Right ventricle myocardium inferior (tissue), 1 donor: ENCODE data around the gene IL1A. TPM values are rescaled to one million over a fixed set of nuclear protein-coding genes. Genes with fewer than 3 reads are reported as not detected.

ENCODE experiments used
- ATAC-seq: fragments of 200-7000 bp; cut with Tn5 transposase; one replicate; pipeline ENCODE4 v1.9.1; 2020; ENCODE audit warnings: mild to moderate bottlenecking, moderate library complexity
- DNase-seq: peaks from one replicate; pipeline ENCODE4 v3.0.0; 2021; ENCODE audit errors: missing footprints
- intact Hi-C: fragments of 100-400 bp; cut with DNase I; formaldehyde crosslinking; loops from one replicate; pipeline ENCODE4 v1.11.0; 2022
- total RNA-seq: library from RNA; stranded (reverse); fragmentation: NEBNext Ultra II Directional; extraction: Animal tissue kit (Norgen Biotek cat#: 25700); gene quantifications from one replicate; pipeline ENCODE4 v1.2.1, GENCODE V29; 2021
- donor health status: DM: no; HTN: yes; CAD: no; lungs with severe emphysema.

IL1A gene
- total RNA-seq, 1 donor from 2014 or later, result not detected

DNA sequence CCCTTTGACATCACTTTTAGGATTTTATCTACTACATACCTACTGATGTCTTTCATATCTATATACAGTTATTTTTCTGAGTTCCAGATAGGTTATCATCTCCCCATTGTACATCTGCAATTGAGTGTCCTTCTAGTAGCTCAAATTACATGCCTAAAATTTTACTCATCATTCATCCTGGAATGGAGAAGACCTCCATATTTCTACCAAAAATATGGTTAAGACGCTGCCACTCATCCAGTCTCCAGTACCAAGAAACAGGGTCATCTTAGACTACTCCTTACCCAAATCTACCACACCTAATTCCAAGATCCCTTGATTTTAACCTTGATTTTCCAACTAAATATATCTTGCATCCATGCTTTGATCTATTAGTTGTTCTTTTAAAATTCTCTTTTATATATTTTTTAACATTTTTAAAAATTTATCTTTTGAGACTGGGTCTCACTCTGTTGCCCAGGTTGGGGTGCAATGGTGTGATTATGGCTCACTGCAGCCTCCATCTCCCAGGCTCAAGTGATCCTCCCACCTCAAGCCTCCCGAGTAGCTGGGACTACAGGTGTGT, 11.3 kb downstream of the IL1A start:
- DNase-seq, result no peak
- no peak for ATAC-seq
- intact Hi-C loops, result no loop called here

GRCh38 chr2:112772322-112772721, 12.0 kb downstream of the IL1A start:
- no peak for DNase-seq
- intact Hi-C loops, result no loop called here
- ATAC-seq, result no peak

GRCh38 chr2:112768432-112768831, 15.9 kb downstream of the IL1A start:
- DNase-seq, result no peak
- ATAC-seq, result no peak
- intact Hi-C loops, result loop anchor here (5.0 kb wide), 1 partner anchor 99 kb away; no protein-coding TSS in a partner anchor

- no peak for DNase-seq
- intact Hi-C loops, result loop anchor here (5.0 kb wide), 1 partner anchor 99 kb away; no protein-coding TSS in a partner anchor
- ATAC-seq, result no peak
These were observed 16.5 kb downstream of the IL1A start for GRCh38 chr2:112767693-112768330.

DNA sequence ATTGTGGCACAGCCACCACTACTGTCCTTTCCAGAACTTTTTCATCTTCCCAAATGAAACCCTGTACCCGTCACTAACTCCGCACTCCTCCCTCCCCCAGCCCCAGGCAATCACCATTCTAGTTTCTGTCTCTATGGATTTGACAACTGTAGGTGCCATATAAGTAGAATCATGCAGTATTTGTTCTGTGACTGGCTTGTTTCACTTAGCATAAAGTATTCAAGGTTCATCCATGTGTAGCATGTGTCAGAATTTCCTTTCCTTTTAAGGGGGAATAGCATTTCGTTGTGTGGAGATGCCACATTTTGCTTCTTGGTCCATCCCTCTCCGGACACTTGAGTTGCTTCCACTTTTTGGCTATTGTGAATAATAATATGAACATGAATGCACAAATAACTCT, 19.0 kb downstream of the IL1A start:
- ATAC-seq (no peak), DNase-seq (no peak)
- intact Hi-C loops, result loop anchor here (5.0 kb wide), 1 partner anchor 102 kb away; no protein-coding TSS in a partner anchor

GRCh38 chr2:112764071-112765044, 19.9 kb downstream of the IL1A start, which contains the start of gene CKAP2L:
Gene CKAP2L (minus strand): TSS chr2:112764609. CDS start chr2:112764598, 11 bp downstream.
- intact Hi-C loops, result loop anchor here (5.0 kb wide), 1 partner anchor 103 kb away; no protein-coding TSS in a partner anchor

DNA sequence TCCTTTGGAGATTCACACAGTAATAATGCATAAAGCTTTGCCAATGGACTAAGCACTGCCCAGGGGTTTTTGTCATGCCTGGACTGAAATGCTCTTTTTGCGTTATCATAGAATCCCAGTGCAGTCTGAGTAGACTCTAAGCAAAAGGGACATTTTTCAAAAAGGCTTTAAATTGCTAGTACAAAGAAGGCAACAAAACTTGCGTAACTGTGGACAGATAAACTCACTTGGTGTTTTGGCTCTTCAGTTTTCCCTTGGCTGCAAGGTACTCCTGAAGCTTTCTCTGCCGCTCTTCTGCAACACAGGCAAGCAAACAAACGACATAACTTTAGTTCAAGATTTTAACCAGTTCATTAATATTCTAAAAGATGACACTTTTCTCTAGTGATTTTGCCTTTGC, 22.0 kb downstream of the IL1A start:
- intact Hi-C loops, result no loop called here
- ATAC-seq (no peak), DNase-seq (no peak)

More at GRCh38 chr2:112764071-112765044, 19.9 kb downstream of the IL1A start, which contains the start of gene CKAP2L:
- DNase-seq, result peak; percentile 97
- ATAC-seq, result peak; percentile 99

- DNase-seq (no peak), ATAC-seq (no peak)
- intact Hi-C loops, result no loop called here
These were observed 24.1 kb downstream of the IL1A start for GRCh38 chr2:112760149-112760548.

DNA sequence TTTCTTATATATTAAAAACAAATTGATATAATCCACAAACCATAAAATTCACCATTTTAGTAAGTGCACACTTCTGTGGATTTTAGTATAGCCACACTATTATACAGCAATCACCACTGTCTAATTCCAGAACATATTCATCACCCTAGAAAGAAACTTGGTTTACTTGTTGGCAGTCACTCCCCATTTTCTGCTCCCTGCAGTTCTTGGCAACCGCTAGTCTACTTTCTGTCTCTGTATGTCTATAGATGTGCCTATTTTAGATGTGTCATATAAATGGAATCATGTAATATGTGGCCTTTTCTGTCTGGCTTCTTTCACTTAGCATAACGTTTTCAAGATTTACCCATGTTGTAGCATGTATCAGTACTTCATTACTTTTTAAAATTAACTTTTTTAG, 25.6 kb downstream of the IL1A start:
- DNase-seq (no peak), ATAC-seq (no peak)
- intact Hi-C loops, result no loop called here

GRCh38 chr2:112757265-112757664, 27.0 kb downstream of the IL1A start:
- ATAC-seq (no peak), DNase-seq (no peak)
- intact Hi-C loops, result no loop called here

- no peak for ATAC-seq
- intact Hi-C loops, result no loop called here
- no peak for DNase-seq
These were observed 28.1 kb downstream of the IL1A start for GRCh38 chr2:112756207-112756606.

DNA sequence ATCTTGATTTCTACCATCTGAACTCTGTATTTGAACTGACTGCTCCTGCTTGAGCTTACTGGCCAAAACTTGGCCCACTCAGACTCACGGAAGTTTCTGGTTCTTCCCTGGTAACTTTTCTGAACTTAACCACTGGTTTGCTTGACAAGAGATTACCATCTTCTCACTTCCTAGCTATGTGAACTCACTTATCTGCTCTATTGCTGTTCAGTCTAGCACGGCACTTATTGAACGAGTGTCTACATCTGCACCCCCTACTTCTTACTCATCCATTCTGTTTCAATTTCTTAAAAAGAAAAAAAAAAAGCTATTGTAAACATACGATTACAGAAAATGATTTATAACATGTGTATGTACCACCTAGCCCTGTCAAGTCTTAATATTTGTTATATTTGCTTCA, 28.8 kb downstream of the IL1A start:
- DNase-seq (no peak), ATAC-seq (no peak)
- intact Hi-C loops, result no loop called here

DNA sequence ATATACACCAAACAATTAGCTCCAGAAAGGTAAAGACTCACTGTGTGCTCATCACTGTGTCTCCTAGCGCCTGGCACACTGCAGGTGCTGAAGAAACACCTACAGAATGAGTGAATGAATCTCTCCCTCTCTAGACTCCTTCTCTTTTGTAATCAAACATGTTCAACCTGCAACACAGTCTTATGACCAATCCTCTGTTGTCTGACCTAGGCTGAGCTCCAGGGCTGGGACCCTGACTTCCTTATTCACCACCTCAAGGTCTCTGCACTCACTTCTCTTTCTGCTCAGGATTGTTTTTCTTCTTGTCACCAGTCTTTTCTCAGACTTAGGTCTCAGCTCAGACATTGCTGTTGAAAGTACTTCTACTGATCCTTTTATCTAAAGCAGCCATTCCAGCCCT, 29.7 kb downstream of the IL1A start:
- DNase-seq, result peak; percentile 61
- ATAC-seq, result no peak
- intact Hi-C loops, result loop anchor here (5.0 kb wide), 2 partner anchors 188 to 203 kb away; no protein-coding TSS in a partner anchor

DNA sequence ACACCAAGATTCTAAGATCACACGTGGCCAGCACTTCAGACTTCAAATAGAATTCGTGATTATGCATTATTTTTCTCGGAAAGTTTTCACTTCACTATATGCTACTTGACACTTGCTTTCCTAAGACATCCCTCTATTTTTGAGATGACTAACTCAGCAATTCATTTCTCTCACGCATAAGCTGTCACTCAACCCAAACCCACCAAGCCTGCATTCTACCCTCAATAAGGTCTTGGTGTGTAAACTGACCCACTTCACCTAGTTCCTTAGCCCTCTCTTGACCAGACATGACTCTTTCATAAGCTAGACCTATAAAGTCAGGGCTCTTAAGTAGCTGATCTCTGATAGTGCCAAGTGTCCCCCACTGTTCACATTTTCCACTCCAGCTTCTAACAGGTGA, 31.6 kb downstream of the IL1A start:
- DNase-seq, result no peak
- ATAC-seq, result no peak
- intact Hi-C loops, result loop anchor here (5.0 kb wide), 2 partner anchors 190 to 205 kb away; no protein-coding TSS in a partner anchor

- ATAC-seq (no peak), DNase-seq (no peak)
- intact Hi-C loops, result loop anchor here (5.0 kb wide), 2 partner anchors 191 to 206 kb away; no protein-coding TSS in a partner anchor
These were observed 32.7 kb downstream of the IL1A start for GRCh38 chr2:112751451-112752197.

DNA sequence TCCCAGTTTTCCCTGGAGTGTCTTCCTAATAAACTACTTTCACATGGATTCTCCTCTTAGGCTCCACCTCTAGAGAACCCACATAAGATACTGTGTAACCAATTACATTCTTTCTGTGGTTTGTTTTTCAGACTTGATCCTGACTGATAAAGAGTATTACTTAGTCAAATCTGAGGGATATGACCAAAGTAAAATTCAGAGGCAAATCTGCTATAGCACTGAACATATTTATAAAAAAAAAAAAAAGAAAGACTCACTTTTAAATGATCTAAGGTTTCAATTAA, 33.8 kb downstream of the IL1A start:
- ATAC-seq, result no peak
- no peak for DNase-seq
- intact Hi-C loops, result loop anchor here (5.0 kb wide), 2 partner anchors 192 to 207 kb away; no protein-coding TSS in a partner anchor

GRCh38 chr2:112749755-112750559, 34.3 kb downstream of the IL1A start:
- ATAC-seq, result peak; percentile 56
- DNase-seq, result peak; percentile 76
- intact Hi-C loops, result loop anchor here (5.0 kb wide), 3 partner anchors 137 to 207 kb away; no protein-coding TSS in a partner anchor

GRCh38 chr2:112740527-112740926, 43.8 kb downstream of the IL1A start:
- intact Hi-C loops, result no loop called here
- DNase-seq, result no peak
- ATAC-seq, result no peak
